Immature natural killer cell (primary cell): Measurements from ENCODE around the gene SMAD6. TPM values are rescaled to one million over a fixed set of nuclear protein-coding genes. Genes with fewer than 3 reads are reported as not detected.

Source experiments
- DNase-seq, 3 donors: peaks; one replicate each; pipeline ENCODE4 v3.0.0; 2022; ENCODE audit warnings: mixed read lengths in 1 of 3
- H3K27ac Mint-ChIP-seq, 6 donors: one replicate each; pipeline ENCODE4 v1.8.0; 2020; ENCODE audit warnings: mixed read lengths in 6 of 6, mild to moderate bottlenecking in 5 of 6, inconsistent platforms in 4 of 6, moderate library complexity in 3 of 6
- H3K27me3 Mint-ChIP-seq, 3 donors: one replicate each; pipeline ENCODE4 v1.8.0; 2020 to 2021; ENCODE audit warnings: low read depth in 3 of 3, mild to moderate bottlenecking in 3 of 3, mixed read lengths in 3 of 3, moderate library complexity in 3 of 3, inconsistent platforms in 1 of 3
- H3K36me3 Mint-ChIP-seq, 3 donors: one replicate each; pipeline ENCODE4 v1.8.0; 2020; ENCODE audit warnings: mixed read lengths in 3 of 3, inconsistent platforms in 2 of 3, mild to moderate bottlenecking in 2 of 3
- H3K4me1 Mint-ChIP-seq, 2 donors: one replicate each; pipeline ENCODE4 v1.8.0; 2020; ENCODE audit warnings: inconsistent platforms in 2 of 2, mild to moderate bottlenecking in 2 of 2, mixed read lengths in 2 of 2, moderate library complexity in 1 of 2
- H3K4me3 Mint-ChIP-seq, 5 donors: one replicate each; pipeline ENCODE4 v1.8.0; 2020; ENCODE audit warnings: mild to moderate bottlenecking in 5 of 5, mixed read lengths in 5 of 5, inconsistent platforms in 3 of 5, moderate library complexity in 3 of 5
- H3K9me3 Mint-ChIP-seq, 6 donors: one replicate each; pipeline ENCODE4 v1.8.0; 2020; ENCODE audit warnings: mild to moderate bottlenecking in 6 of 6, mixed read lengths in 6 of 6, inconsistent platforms in 4 of 6, moderate library complexity in 3 of 6
- polyA plus RNA-seq, 3 donors: library from polyadenylated mRNA; unstranded; fragments of 300-500 nt; fragmentation: Illumina TruSeq; gene quantifications; one replicate each; pipeline ENCODE4 v1.2.3, GENCODE V29; 2021

SMAD6 gene
- polyA plus RNA-seq, 3 donors from 2014 or later = not detected

DNA sequence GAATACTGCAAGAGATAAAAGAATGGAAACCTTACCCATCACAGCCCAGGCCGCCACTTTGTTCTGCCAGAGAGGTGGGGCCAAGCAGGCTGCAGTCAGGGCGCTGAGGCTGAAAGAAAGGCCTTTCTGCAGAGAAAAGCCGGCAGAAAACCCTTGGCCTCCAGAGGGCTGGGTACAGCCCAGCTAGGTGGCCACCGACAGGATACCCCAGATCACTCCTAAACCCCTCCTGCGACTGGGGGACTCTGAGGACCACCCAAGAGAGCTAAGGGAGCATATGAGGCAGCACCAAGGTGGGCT lies 69.3 kb downstream of the SMAD6 start:
- Mint-ChIP-seq H3K4me3 (no peak overlapping the region), H3K27ac (no peak overlapping the region), H3K36me3 (no peaks in the 10 kb centered on the region), H3K27me3 (peaks cover 0 to 3% (median 2%) of the 10 kb centered on the region in 3 donors), H3K4me1 (no peaks in the 10 kb centered on the region), H3K9me3 (peaks cover 0 to 1% (median 0%) of the 10 kb centered on the region in 6 donors)
- no peak for DNase-seq

GRCh38 chr15:66772604-66773128 lies 70.6 kb downstream of the SMAD6 start:
- Mint-ChIP-seq H3K4me1 (no peaks in the 10 kb centered on the region), H3K27me3 (peaks cover 0 to 2% (median 2%) of the 10 kb centered on the region in 3 donors), H3K9me3 (no peaks in the 10 kb centered on the region)

GRCh38 chr15:66773129-66773873 lies 71.3 kb downstream of the SMAD6 start:
- no peak for DNase-seq
- Mint-ChIP-seq H3K27me3 (peaks cover 0 to 2% (median 2%) of the 10 kb centered on the region in 3 donors), H3K9me3 (no peaks in the 10 kb centered on the region), H3K36me3 (no peaks in the 10 kb centered on the region), H3K4me3 (no peak overlapping the region), H3K27ac (no peak overlapping the region), H3K4me1 (no peaks in the 10 kb centered on the region)

More at GRCh38 chr15:66772604-66773128, 70.6 kb downstream of the SMAD6 start:
- H3K4me3 Mint-ChIP-seq = no peak overlapping the region
- H3K36me3 Mint-ChIP-seq = no peaks in the 10 kb centered on the region
- no peak for DNase-seq
- H3K27ac Mint-ChIP-seq = no peak overlapping the region

DNA sequence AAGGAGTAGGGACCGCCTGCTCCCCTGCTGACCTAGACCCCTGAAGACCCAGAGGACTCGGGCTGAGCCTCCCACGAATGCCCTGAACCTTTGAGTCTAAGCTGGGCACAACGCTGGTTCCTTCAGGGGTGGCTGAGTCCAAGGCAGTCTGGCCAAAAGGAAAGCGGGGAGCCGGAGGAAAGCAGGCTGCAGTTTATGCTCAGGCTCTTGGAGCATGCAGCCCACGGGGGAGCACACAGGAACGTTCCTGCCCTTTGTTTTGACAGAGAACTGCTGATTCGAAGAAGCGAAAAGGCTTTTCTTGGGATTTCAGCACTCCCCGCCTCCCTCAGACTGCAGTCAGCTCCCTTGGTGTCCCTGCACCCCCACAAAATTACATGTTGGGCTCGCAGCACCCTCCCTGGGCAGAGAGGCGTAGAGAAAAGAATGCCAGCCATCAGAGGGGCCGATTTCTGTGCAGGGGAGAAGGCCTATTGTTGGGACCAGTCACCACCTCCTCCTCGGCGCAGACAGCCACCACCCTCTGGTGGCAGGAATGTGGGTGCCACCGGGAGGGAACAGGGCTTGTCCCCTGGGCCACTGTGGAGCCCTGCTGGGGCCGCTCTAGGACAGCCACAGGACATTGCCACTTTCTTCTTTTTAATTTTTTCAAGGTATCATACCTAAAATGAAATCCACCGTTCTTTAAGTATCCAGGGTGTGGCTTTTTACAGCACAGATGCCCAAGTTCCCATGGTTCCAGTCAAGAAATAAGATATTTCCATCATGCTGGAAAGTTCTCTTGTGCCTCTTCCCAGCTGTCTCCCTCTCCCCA lies 72.2 kb downstream of the SMAD6 start:
- Mint-ChIP-seq H3K4me1 (no peaks in the 10 kb centered on the region), H3K4me3 (no peak overlapping the region), H3K27me3 (peaks cover 0 to 2% (median 2%) of the 10 kb centered on the region in 3 donors), H3K36me3 (no peaks in the 10 kb centered on the region), H3K9me3 (no peaks in the 10 kb centered on the region), H3K27ac (no peak overlapping the region)
- peak in 1 of 3 donors; percentile 11 for DNase-seq

GRCh38 chr15:66775127-66776105 lies 73.4 kb downstream of the SMAD6 start:
- peaks cover 0 to 2% (median 2%) of the 10 kb centered on the region in 3 donors for H3K27me3 Mint-ChIP-seq
- no peak for DNase-seq
- H3K9me3 Mint-ChIP-seq = no peaks in the 10 kb centered on the region
- no peaks in the 10 kb centered on the region for H3K36me3 Mint-ChIP-seq
- H3K4me3 Mint-ChIP-seq = no peak overlapping the region
- peak overlapping the region in 1 of 6 donors; percentile 50 for H3K27ac Mint-ChIP-seq
- H3K4me1 Mint-ChIP-seq = no peaks in the 10 kb centered on the region

DNA sequence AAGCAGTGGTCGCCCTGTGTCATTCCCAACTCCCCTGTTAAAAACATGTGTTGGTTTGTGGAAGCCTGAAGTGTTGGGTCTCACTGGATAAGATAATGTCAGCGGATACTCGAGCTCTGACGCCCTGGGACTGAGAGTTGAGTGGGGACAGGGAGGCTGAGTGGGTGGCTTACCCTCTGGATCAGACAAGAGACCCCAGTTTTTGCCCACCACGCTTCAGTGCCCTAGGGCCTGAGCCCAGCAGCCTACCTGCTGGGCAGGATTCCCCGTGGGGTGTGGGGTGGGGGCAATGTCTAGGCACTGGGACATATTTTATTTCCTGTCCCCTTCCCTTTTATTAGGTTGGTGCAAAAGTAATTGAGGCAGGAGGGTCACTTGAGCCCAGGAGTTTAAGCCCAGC lies 75.0 kb downstream of the SMAD6 start:
- Mint-ChIP-seq H3K4me3 (no peak overlapping the region), H3K27ac (no peak overlapping the region), H3K36me3 (no peaks in the 10 kb centered on the region), H3K9me3 (no peaks in the 10 kb centered on the region), H3K27me3 (peaks cover 0 to 2% (median 2%) of the 10 kb centered on the region in 3 donors), H3K4me1 (no peaks in the 10 kb centered on the region)
- DNase-seq = no peak

- H3K9me3 Mint-ChIP-seq = no peaks in the 10 kb centered on the region
- H3K4me3 Mint-ChIP-seq = no peak overlapping the region
- DNase-seq = no peak
- H3K4me1 Mint-ChIP-seq = no peaks in the 10 kb centered on the region
- H3K36me3 Mint-ChIP-seq = no peaks in the 10 kb centered on the region
- H3K27ac Mint-ChIP-seq = no peak overlapping the region
- peaks cover 0 to 2% (median 2%) of the 10 kb centered on the region in 3 donors for H3K27me3 Mint-ChIP-seq
These were observed 75.7 kb downstream of the SMAD6 start for GRCh38 chr15:66777596-66778313.

DNA sequence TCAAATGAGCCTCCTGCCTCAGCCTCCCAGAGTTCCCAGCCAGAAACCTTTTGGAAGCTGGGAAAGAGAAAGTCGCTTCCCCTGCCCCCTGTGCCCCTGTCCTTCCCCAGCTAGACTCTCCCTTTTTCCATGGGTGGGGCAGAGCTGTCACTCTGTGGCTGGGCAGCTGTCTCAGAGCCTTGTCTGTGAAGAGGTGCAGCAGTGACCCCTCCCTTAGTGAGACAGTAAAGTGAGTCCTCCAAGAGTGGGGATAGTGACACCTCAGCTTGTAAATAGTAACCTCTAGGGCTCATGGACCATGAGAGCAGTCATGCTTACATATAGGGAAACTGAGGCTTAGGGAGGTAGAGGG lies 76.3 kb downstream of the SMAD6 start:
- DNase-seq = no peak
- no peaks in the 10 kb centered on the region for H3K36me3 Mint-ChIP-seq
- H3K27ac Mint-ChIP-seq = no peak overlapping the region
- H3K9me3 Mint-ChIP-seq = no peaks in the 10 kb centered on the region
- peaks cover 0 to 2% (median 0%) of the 10 kb centered on the region in 3 donors for H3K27me3 Mint-ChIP-seq
- H3K4me3 Mint-ChIP-seq = no peak overlapping the region
- no peaks in the 10 kb centered on the region for H3K4me1 Mint-ChIP-seq

GRCh38 chr15:66778716-66779115 lies 76.7 kb downstream of the SMAD6 start:
- no peaks in the 10 kb centered on the region for H3K4me1 Mint-ChIP-seq
- no peak overlapping the region for H3K4me3 Mint-ChIP-seq
- H3K36me3 Mint-ChIP-seq = no peaks in the 10 kb centered on the region
- peaks cover 0 to 2% (median under 1%) of the 10 kb centered on the region in 3 donors for H3K27me3 Mint-ChIP-seq
- DNase-seq = no peak
- H3K9me3 Mint-ChIP-seq = no peaks in the 10 kb centered on the region
- no peak overlapping the region for H3K27ac Mint-ChIP-seq

DNA sequence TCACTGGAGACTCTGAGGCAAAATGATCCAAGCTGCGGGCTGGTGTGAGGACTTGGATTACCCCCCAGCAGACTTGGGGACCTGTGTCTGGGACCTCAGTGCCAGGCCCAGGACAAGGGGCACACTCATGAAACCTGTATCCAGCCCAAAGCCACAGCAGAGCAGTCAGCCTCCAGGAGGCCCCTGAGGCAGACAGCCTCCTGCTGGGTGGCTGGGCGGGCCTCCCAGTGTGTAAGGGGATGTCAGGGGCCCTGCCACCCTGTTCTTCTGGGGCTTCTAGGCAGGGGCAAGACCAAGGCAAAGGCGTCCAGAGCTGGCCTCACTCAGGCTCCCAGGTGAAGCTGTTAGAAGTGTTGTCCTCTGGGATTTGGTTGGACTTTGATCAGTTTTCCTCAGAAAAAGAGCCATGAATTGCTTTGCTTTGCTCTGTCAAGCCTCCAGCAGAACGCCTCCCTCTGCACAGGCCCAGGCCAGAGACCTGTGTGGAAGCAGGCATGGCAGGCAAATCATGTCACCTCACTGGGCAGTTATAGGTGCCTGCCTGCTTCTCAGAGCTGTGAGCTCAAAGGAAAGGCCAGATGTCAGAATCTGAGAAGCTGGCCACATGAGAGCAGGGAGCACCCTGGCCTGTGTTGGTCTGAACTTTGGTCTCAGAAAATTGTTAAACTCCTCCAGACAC lies 77.4 kb downstream of the SMAD6 start:
- DNase-seq = no peak
- H3K4me3 Mint-ChIP-seq = no peak overlapping the region
- H3K27ac Mint-ChIP-seq = no peak overlapping the region

DNA sequence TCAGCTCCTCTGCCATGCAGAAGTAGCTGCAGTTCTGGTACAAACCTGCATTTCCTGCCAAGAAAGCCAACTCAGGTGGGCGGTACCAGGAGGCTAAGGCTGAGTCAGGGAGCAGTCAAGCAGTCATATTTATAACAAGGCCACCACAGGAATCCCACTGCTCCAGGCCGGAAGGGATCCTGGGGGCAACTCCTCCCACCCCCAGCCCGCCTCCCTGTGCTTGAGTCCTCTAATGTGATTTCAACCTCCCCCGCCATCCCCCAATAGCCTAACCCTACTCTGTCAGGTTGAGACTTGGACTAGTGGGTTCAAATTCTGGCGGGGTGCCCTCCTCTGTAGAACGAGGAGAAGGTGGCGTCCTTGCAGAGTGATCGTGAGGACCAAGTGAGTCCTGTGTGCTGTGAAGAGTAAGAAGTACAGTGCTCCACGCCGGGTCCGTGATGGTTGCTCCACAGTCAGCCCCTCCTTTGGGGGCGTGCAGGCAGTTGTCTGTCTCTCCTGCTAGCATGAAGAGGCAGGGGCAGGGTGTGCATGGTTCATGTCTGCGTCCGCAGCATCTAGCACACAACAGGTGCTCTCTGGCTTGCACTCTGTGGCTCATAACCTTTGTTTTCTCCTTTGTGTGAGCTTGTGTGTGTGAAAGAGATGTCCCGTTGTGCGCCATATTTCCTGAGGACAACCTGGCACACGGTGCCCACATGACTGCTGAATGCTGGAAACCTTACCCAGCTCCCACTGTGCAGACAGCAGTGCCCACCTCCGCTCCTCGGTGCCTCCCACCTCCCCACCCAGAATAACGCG lies 78.3 kb downstream of the SMAD6 start:
- no peaks in the 10 kb centered on the region for H3K9me3 Mint-ChIP-seq
- peaks cover 0 to 2% (median 0%) of the 10 kb centered on the region in 3 donors for H3K27me3 Mint-ChIP-seq
- H3K36me3 Mint-ChIP-seq = no peaks in the 10 kb centered on the region
- no peak overlapping the region for H3K27ac Mint-ChIP-seq
- H3K4me1 Mint-ChIP-seq = no peaks in the 10 kb centered on the region
- no peak for DNase-seq
- H3K4me3 Mint-ChIP-seq = no peak overlapping the region

More for the DNA sequence above, 77.4 kb downstream of the SMAD6 start:
- no peaks in the 10 kb centered on the region for H3K36me3 Mint-ChIP-seq
- H3K9me3 Mint-ChIP-seq = no peaks in the 10 kb centered on the region
- no peaks in the 10 kb centered on the region for H3K4me1 Mint-ChIP-seq
- peaks cover 0 to 2% (median 0%) of the 10 kb centered on the region in 3 donors for H3K27me3 Mint-ChIP-seq
